SK-N-MC (cell line): ENCODE data around the gene KCNJ1.

ENCODE experiments used
- EZH2 ChIP-seq: fragments of 200-600 bp; sonication (generic); IDR thresholded peaks from one replicate; pipeline ENCODE4 v1.6.1; 2017; ENCODE audit warnings: antibody characterized with exemption
- POLR2AphosphoS5 ChIP-seq: IDR thresholded peaks from 2 replicates; pipeline ENCODE4 v1.6.1; 2012; ENCODE audit warnings: mild to moderate bottlenecking, low read depth, low read length, borderline replicate concordance

DNA sequence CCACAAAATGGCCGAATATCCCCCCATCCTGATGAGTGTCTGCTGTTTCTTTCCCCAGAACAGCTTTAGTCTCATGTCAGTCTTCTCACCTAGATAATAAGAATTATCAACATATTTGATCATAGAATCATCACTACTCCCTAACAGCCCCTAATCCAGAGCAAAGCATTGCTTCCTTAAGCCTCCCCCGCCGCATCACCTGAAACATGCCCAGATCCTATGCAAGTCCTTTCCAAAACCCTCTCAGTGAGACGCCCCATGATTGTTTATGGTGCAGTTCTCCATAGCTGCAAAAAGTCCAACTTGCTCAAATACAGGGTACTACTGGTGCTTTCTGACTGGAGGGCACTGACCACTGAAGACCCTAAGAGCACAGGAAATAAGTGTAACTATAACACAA, 20.1 kb downstream of the KCNJ1 start:
- TF ChIP-seq EZH2, result no peak
- TF ChIP-seq POLR2AphosphoS5, result no peak
